ENCODE measurements around the gene FYN.

FYN gene

DNA sequence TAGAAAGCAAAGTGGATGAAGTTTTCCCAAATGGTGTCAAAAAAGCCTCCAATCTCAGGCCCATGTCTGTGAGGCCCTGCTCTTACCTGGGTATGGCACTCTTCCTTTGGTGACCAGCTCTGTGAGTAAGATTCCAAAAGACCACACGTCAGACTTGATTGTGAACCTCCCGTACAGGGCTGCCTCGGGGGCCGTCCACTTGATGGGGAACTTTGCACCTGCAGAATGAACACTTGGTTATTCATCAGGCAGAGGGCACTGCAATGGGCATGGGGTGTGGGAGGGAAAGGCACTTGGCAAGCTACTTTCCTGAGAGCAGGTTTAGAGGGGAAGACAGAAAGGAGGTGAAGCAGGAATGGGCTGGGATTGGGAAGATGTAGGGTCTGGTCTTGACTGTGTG lies 198.8 kb downstream of the FYN start:
- CTCF ChIA-PET, result interaction anchor here (0.7 kb wide), 1 partner anchor 241 kb away, joined by 3 read pairs; no protein-coding TSS in a partner anchor

GRCh38 chr6:111673937-111674336 lies 199.3 kb downstream of the FYN start:
- POLR2A ChIA-PET, result no interaction called here
- no peak for DNase-seq (ENCODE audit: extremely low spot score)
- TF ChIP-seq SUZ12 (IDR thresholded peaks at IDR 0.05) (no peak), ZNF384 (IDR thresholded peaks at IDR 0.05) (no peak), HDGF (IDR thresholded peaks at IDR 0.05; ENCODE audit: borderline replicate concordance) (no peak), LEF1 (IDR thresholded peaks at IDR 0.05; ENCODE audit: borderline replicate concordance) (no peak), ARNT (IDR thresholded peaks at IDR 0.05) (no peak), TARDBP (IDR thresholded peaks at IDR 0.05) (no peak), FOXA1 (IDR thresholded peaks at IDR 0.05) (no peak), FOXM1 (IDR thresholded peaks at IDR 0.05; ENCODE audit: borderline replicate concordance) (no peak)
- TF ChIP-seq, protein P1, sequence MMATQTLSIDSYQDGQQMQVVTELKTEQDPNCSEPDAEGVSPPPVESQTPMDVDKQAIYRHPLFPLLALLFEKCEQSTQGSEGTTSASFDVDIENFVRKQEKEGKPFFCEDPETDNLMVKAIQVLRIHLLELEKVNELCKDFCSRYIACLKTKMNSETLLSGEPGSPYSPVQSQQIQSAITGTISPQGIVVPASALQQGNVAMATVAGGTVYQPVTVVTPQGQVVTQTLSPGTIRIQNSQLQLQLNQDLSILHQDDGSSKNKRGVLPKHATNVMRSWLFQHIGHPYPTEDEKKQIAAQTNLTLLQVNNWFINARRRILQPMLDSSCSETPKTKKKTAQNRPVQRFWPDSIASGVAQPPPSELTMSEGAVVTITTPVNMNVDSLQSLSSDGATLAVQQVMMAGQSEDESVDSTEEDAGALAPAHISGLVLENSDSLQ (IDR thresholded peaks at IDR 0.05), result no peak
- CTCF ChIA-PET, result interaction anchor here (0.7 kb wide), 1 partner anchor 242 kb away, joined by 3 read pairs; no protein-coding TSS in a partner anchor

More for the DNA sequence above, 198.8 kb downstream of the FYN start:
- POLR2A ChIA-PET, result no interaction called here
- no peak for DNase-seq (ENCODE audit: extremely low spot score)
- TF ChIP-seq SUZ12 (IDR thresholded peaks at IDR 0.05), result no peak
- no peak for TF ChIP-seq BHLHE40 (IDR thresholded peaks at IDR 0.05; ENCODE audit: borderline replicate concordance)
- no peak for TF ChIP-seq L3MBTL2 (conservative IDR thresholded peaks at IDR 0.05)
- TF ChIP-seq ZNF384 (IDR thresholded peaks at IDR 0.05), result no peak
- no peak for TF ChIP-seq CTBP1 (IDR thresholded peaks at IDR 0.05; ENCODE audit: borderline replicate concordance)

DNA sequence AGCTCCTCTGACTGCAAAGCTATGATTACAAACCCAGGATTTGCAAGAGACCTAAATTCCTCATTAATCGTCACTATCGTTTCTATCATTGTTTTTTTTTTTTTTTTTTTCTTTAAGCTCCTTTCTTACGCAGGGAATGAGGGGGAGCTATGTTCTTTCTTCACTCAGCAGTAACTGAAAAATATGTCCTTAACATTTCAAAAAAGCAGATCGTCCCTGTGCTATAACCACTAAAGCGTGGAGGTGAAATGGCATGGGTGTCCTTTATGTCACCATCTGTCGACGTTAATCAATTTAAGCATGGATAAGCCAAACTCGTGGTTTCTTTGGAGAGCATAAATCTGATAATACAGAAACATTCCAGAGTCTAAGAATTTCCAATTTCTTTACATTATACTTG lies 199.7 kb downstream of the FYN start:
- TF ChIP-seq FOXM1 (IDR thresholded peaks at IDR 0.05; ENCODE audit: borderline replicate concordance) (no peak), TARDBP (IDR thresholded peaks at IDR 0.05) (no peak), ZNF384 (IDR thresholded peaks at IDR 0.05) (no peak), ARNT (IDR thresholded peaks at IDR 0.05) (no peak), CTBP1 (IDR thresholded peaks at IDR 0.05; ENCODE audit: borderline replicate concordance) (no peak), SP1 (IDR thresholded peaks at IDR 0.05) (no peak), L3MBTL2 (conservative IDR thresholded peaks at IDR 0.05) (no peak)
- TF ChIP-seq, protein P1 (IDR thresholded peaks at IDR 0.05), result no peak
- CTCF ChIA-PET, result no interaction called here
- DNase-seq (ENCODE audit: extremely low spot score), result no peak
- POLR2A ChIA-PET, result no interaction called here

- ChIA-PET CTCF (no interaction called here), POLR2A (no interaction called here)
- no peak for TF ChIP-seq BHLHE40 (IDR thresholded peaks at IDR 0.05; ENCODE audit: borderline replicate concordance)
- no peak for TF ChIP-seq FOXM1 (IDR thresholded peaks at IDR 0.05; ENCODE audit: borderline replicate concordance)
- TF ChIP-seq, protein P1 (IDR thresholded peaks at IDR 0.05), result no peak
- TF ChIP-seq FOXK2 (IDR thresholded peaks at IDR 0.05), result no peak
- TF ChIP-seq HDGF (IDR thresholded peaks at IDR 0.05; ENCODE audit: borderline replicate concordance), result no peak
- no peak for TF ChIP-seq FOXA1 (IDR thresholded peaks at IDR 0.05)
- TF ChIP-seq NFRKB (IDR thresholded peaks at IDR 0.05), result no peak
- no peak for TF ChIP-seq SP1 (IDR thresholded peaks at IDR 0.05)
- TF ChIP-seq ARNT (IDR thresholded peaks at IDR 0.05), result no peak
- DNase-seq (ENCODE audit: extremely low spot score), result no peak
These were observed 200.3 kb downstream of the FYN start for GRCh38 chr6:111672761-111673450.

DNA sequence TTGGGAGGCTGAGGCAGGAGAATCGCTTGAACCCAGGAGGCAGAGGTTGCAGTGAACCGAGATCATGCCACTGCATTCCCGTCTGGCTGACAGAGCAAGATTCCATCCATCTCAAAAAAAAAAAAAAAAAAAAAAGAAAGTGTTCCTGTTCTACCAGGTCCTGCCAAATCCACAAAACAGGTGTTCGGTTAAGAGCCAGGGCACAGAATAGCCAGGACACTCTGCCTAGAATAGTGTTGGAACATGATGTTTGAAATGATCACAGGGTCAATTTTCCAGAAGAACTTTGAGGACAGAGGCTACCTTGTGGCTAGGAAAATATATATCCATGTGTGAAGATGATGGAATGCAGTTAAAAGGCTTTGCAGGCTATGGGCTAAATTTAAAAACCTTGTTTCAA lies 203.9 kb downstream of the FYN start:
- POLR2A ChIA-PET, result no interaction called here
- DNase-seq (ENCODE audit: extremely low spot score), result no peak
- no peak for TF ChIP-seq ARNT (IDR thresholded peaks at IDR 0.05)
- TF ChIP-seq FOXK2 (IDR thresholded peaks at IDR 0.05), result no peak
- no peak for TF ChIP-seq TARDBP (IDR thresholded peaks at IDR 0.05)
- no peak for TF ChIP-seq ELF4 (IDR thresholded peaks at IDR 0.05)
- TF ChIP-seq ZNF384 (IDR thresholded peaks at IDR 0.05), result no peak
- no peak for TF ChIP-seq FOXM1 (IDR thresholded peaks at IDR 0.05; ENCODE audit: borderline replicate concordance)
- no peak for TF ChIP-seq L3MBTL2 (conservative IDR thresholded peaks at IDR 0.05)
- TF ChIP-seq SUZ12 (IDR thresholded peaks at IDR 0.05), result no peak
- CTCF ChIA-PET, result no interaction called here

DNA sequence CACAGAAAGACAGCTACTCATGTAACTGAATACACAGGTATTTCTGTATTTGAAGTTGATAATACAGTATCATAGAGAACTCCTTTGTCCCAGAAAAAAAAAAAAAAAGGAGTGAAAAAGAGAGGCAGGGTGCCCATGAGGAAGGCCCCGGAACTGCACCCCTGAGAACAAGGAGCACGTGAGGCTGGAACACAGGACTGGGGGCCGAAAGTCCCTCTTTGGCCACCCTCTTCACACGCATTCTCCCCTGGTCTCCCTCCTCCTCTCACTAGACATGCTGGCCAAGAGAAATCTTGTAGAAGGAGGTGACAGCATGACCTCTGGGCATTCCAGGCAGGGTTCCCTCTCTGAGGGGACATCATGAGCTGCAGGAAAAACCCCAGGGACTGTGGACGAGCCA lies 204.8 kb downstream of the FYN start:
- ChIA-PET CTCF (no interaction called here), POLR2A (no interaction called here)
- DNase-seq (ENCODE audit: extremely low spot score), result peak; percentile 40
- TF ChIP-seq BHLHE40 (IDR thresholded peaks at IDR 0.05; ENCODE audit: borderline replicate concordance) (no peak), ZNF384 (IDR thresholded peaks at IDR 0.05) (0 out of 2 replicates have a peak, but pooled peaks have one; percentile 59), LEF1 (IDR thresholded peaks at IDR 0.05; ENCODE audit: borderline replicate concordance) (no peak)
- TF ChIP-seq, protein P1 (IDR thresholded peaks at IDR 0.05), result no peak
